ENCODE measurements around the gene SMYD3. TPM values are rescaled to one million over a fixed set of nuclear protein-coding genes. Genes with fewer than 3 reads are reported as not detected.

Gene SMYD3
- total RNA-seq, 2 donors from 2014 or later, result 8.8 to 19.0 TPM

DNA sequence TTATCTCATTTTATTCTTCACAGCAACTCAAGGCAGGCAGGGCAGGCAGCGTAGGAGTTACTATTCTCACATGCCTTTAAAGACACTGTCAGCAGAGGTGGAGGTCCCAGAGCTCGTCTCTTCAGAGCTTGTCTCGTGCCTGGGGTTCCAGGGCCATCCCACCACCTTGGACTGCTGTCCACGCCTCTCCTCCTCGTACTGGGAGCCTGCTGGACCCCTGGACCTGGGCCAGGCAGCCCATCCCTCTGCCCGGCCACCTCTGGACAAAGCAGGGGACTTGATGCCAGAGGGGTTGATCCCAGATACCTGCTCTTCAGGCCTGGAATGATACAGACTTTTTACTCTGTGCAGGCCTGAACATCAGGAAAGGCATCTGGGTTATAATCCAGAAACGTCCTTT lies 805.4 kb downstream of the SMYD3 start:
- H3K36me3 ChIP-seq, result no peaks in the 10 kb centered on the region
- TF ChIP-seq, protein P1, sequence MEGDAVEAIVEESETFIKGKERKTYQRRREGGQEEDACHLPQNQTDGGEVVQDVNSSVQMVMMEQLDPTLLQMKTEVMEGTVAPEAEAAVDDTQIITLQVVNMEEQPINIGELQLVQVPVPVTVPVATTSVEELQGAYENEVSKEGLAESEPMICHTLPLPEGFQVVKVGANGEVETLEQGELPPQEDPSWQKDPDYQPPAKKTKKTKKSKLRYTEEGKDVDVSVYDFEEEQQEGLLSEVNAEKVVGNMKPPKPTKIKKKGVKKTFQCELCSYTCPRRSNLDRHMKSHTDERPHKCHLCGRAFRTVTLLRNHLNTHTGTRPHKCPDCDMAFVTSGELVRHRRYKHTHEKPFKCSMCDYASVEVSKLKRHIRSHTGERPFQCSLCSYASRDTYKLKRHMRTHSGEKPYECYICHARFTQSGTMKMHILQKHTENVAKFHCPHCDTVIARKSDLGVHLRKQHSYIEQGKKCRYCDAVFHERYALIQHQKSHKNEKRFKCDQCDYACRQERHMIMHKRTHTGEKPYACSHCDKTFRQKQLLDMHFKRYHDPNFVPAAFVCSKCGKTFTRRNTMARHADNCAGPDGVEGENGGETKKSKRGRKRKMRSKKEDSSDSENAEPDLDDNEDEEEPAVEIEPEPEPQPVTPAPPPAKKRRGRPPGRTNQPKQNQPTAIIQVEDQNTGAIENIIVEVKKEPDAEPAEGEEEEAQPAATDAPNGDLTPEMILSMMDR (IDR thresholded peaks at IDR 0.05), result no peak
- no peaks in the 10 kb centered on the region for H3K27me3 ChIP-seq (replicated peaks; ENCODE audit: insufficient read depth)
- no peaks in the 10 kb centered on the region for H3K9me3 ChIP-seq
- DNase-seq (ENCODE audit: low spot score) (no peak), ATAC-seq (ENCODE audit: insufficient number of reproducible peaks, low FRiP score, low read depth) (no peak)
- no peak overlapping the region for H3K4me3 ChIP-seq
- no peak overlapping the region for H3K27ac ChIP-seq
- no peaks in the 10 kb centered on the region for H3K4me1 ChIP-seq (ENCODE audit: control insufficient read depth in 1 of 2, low read depth in 2 of 2)

DNA sequence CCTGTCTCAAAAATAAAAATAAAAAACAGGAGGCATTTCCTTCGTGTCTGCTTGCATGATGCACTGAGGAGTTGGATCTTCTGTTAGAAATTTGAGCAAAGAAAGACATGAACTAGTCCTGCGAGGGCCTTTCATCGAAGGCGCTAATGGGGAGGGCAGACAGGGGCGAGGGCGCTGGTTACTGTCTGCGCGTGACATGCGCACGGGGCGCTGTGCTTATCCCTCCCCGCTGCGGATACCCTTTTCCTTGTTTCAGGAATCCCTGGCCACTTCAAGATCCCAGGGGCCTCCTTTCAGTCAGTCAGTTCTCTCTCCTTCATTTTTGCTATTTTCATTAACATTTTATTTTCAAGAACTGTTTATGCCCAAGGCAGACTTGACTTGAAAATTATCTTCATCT lies 806.4 kb downstream of the SMYD3 start:
- H3K4me3 ChIP-seq, result no peak overlapping the region
- TF ChIP-seq, protein P1 (IDR thresholded peaks at IDR 0.05), result no peak
- H3K27ac ChIP-seq, result no peak overlapping the region
- ATAC-seq (ENCODE audit: insufficient number of reproducible peaks, low FRiP score, low read depth), result no peak
- no peaks in the 10 kb centered on the region for H3K4me1 ChIP-seq (ENCODE audit: control insufficient read depth in 1 of 2, low read depth in 2 of 2)
- H3K27me3 ChIP-seq (replicated peaks; ENCODE audit: insufficient read depth), result no peaks in the 10 kb centered on the region
- DNase-seq (ENCODE audit: low spot score), result no peak
- H3K9me3 ChIP-seq, result no peaks in the 10 kb centered on the region
- H3K36me3 ChIP-seq, result no peaks in the 10 kb centered on the region

Other genes starting within 250 kb of the SMYD3 start
- gene TFB2M, start 59.0 kb upstream of the SMYD3 start, total RNA-seq, result 1 to 10 TPM; 5.9 to 6.5 TPM
- 10 to 100 TPM; 20.7 to 29.3 TPM for gene CNST, start 59.2 kb upstream of the SMYD3 start, total RNA-seq
- gene SCCPDH, start 217.1 kb upstream of the SMYD3 start, total RNA-seq, result 10 to 100 TPM; 12.8 to 14.4 TPM